Central memory CD8-positive, alpha-beta T cell (primary cell): ENCODE data around the gene SLC16A11.

Experiments used
- ATAC-seq: fragments of 150-1000 bp; cut with Tn5 transposase; replicated peaks from 2 replicates; pipeline ENCODE4 v1.10.0; 2022; ENCODE audit warnings: mild to moderate bottlenecking, moderate FRiP score, moderate number of reproducible peaks; ENCODE audit not compliant: poor library complexity, severe bottlenecking; ENCODE audit errors: extremely low read depth
- DNase-seq, 2 donors: peaks; one replicate each; pipeline ENCODE4 v3.0.0; 2021; ENCODE audit warnings: low spot score in 2 of 2
- H3K27ac Mint-ChIP-seq: one replicate; pipeline ENCODE4 v1.8.0; 2022; ENCODE audit warnings: low read depth, mild to moderate bottlenecking, moderate library complexity, mixed read lengths
- H3K27me3 Mint-ChIP-seq: one replicate; pipeline ENCODE4 v1.8.0; 2022; ENCODE audit warnings: mixed read lengths
- H3K36me3 Mint-ChIP-seq: one replicate; pipeline ENCODE4 v1.8.0; 2022; ENCODE audit warnings: mild to moderate bottlenecking, moderate library complexity, mixed read lengths; ENCODE audit not compliant: insufficient read depth
- H3K4me1 Mint-ChIP-seq: one replicate; pipeline ENCODE4 v1.8.0; 2022; ENCODE audit warnings: mixed read lengths
- H3K4me3 Mint-ChIP-seq: one replicate; pipeline ENCODE4 v1.8.0; 2022; ENCODE audit warnings: mild to moderate bottlenecking, moderate library complexity, mixed read lengths
- H3K9me3 Mint-ChIP-seq: one replicate; pipeline ENCODE4 v1.8.0; 2022; ENCODE audit warnings: mixed read lengths

The SLC16A11 gene

DNA sequence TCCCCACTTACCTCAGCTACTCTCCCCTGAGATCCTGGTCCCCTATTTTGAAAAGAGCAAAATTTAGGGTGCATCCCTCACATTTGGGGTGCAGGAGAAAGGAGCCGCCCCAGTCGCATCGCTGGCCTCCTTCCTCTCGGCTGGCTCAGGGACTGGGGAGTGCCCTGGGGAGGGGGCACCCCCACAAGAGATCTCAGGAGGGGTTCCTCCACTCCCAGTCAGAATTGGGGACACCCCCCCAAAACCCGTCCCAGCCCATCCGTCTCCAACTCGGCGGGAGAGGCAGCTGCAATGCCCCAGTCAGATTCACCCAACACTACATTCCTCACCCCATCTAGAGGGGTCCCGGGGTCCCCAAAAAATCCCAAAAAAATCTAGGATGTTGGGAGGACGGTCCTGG is 24.5 kb downstream of the SLC16A11 start:
- no peak overlapping the region for H3K4me3 Mint-ChIP-seq
- no peaks in the 10 kb centered on the region for H3K27me3 Mint-ChIP-seq
- no peak for ATAC-seq
- H3K36me3 Mint-ChIP-seq: peaks cover 22% of the 10 kb centered on the region
- DNase-seq: no peak
- no peak overlapping the region for H3K27ac Mint-ChIP-seq
- H3K4me1 Mint-ChIP-seq: peaks cover 72% of the 10 kb centered on the region
- no peaks in the 10 kb centered on the region for H3K9me3 Mint-ChIP-seq

DNA sequence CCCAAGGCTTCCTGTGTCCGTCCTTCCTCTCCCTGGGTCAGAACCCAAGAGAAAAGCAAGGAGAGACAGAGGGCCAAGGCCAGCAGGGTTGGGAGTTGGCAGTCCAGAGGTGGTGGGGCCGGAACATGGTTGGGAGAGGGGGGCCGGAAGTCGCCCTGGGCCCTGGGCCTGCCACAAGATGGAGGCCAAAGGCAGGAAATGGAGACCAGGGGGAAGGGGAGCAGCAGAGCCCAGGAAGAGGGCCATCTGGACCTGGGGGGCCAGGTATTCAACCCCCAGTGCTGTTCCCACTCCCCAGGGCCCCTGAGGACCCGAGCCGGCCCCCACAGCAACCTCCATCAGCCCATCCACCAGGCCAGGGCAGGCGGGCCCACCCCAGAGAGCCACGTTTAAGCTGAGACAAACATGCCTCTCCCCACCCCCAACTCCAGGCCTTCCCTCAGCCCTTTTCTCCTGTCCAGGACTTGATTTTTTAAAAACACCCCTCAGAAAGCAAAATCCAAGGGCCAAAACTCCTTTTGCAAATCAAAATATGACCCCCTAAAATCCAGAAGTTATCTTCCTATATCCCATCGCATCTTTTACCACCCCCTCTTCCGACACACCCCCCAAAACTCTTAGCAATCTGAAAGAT is 25.4 kb downstream of the SLC16A11 start:
- Mint-ChIP-seq H3K36me3 (peaks cover 28% of the 10 kb centered on the region), H3K4me3 (no peak overlapping the region), H3K4me1 (peaks cover 79% of the 10 kb centered on the region), H3K27ac (peak overlapping the region; percentile 98), H3K27me3 (no peaks in the 10 kb centered on the region), H3K9me3 (no peaks in the 10 kb centered on the region)
- ATAC-seq: no peak
- DNase-seq: no peak

DNA sequence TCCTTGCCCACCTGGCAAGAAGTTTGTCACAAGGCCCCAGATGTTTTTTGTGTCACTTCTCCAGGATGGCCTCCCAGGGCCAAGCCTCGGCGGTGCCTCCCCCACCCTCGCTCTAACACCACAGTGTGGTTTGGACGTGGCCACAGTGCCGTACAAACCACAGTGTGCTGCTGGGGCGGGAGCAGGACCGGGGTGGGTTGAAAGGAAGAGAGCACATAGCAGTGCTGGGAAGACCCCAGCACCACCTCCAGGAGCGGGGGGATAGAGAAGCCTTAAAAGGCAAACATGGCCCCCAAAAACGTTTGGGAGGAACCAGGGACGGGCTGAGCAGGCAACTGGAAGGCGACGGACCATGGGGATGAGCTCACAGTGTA is 26.1 kb downstream of the SLC16A11 start:
- Mint-ChIP-seq H3K36me3 (peaks cover 25% of the 10 kb centered on the region), H3K4me3 (no peak overlapping the region), H3K9me3 (no peaks in the 10 kb centered on the region), H3K27me3 (no peaks in the 10 kb centered on the region), H3K4me1 (peaks cover 79% of the 10 kb centered on the region), H3K27ac (peak overlapping the region; percentile 98)
- ATAC-seq (no peak), DNase-seq (no peak)

DNA sequence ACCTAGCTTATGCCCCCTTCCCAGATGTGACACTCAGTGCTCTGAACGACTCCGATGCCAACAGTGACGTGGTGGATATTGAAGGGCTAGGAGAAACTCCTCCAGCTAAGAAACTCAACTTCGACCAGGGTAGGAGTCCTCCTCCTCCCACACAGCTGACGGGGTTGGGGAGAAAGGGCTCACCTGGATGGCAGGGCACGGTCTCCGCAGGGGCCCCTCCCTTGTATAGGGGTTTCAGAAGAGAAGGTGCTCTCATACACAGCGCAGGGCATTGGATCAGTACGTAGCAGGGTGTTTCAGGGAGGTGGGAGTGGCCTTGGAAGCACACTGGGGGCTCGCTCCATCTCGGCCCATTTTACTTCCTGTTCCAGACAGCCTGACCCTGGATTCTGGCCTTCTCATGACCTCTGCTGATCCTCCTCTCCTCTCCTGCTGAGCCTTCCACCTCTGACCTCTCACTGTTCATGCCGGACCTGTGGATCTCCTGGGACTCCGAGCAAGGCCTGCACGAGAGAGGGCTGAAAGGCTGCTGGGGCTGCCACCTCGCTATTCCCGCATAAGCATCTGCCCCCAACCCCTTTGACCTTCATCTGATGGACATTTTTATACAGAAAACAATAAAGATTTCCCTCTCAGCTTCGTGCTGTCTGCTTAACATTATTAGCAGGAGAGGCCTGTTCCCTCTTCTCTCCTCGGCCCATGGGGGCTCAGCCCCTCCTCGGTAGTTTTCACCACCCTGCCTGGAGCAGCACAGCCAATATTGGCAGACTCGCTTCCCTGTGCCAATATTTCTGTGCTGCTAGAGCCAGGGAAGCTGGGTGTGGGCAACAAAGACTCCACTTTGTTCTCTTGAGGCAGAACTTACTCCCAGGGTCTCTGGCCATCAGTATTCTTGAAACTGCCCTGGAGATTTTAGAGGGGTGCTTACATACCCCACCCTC is 26.7 kb downstream of the SLC16A11 start:
- ATAC-seq (no peak), DNase-seq (no peak)
- peaks cover 75% of the 10 kb centered on the region for H3K4me1 Mint-ChIP-seq
- H3K9me3 Mint-ChIP-seq: no peaks in the 10 kb centered on the region
- no peak overlapping the region for H3K4me3 Mint-ChIP-seq
- peak overlapping the region; percentile 98 for H3K27ac Mint-ChIP-seq
- H3K27me3 Mint-ChIP-seq: no peaks in the 10 kb centered on the region
- H3K36me3 Mint-ChIP-seq: peaks cover 30% of the 10 kb centered on the region

DNA sequence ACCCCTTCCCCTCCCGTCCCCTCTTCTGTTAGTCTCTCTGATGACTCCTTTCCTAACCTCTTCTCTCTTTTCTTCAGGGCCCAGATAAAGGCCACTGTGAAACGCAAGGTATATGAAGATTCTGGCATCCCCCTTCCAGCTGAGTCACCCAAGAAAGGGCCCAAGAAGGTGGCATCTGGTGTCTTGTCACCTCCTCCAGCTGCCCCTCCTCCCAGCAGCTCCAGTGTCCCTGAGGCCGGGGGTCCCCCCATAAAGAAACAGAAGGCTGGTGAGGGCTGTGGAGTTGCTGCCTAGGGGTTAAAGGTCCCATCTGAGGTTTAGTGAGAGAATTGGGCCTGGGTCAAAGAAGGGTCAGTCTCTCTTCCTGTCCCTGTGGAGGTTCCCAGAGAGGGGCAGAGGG is 27.5 kb downstream of the SLC16A11 start:
- peak overlapping the region; percentile 98 for H3K27ac Mint-ChIP-seq
- DNase-seq (no peak), ATAC-seq (no peak)
- peaks cover 35% of the 10 kb centered on the region for H3K36me3 Mint-ChIP-seq
- peak overlapping the region; percentile 88 for H3K4me3 Mint-ChIP-seq
- peaks cover 76% of the 10 kb centered on the region for H3K4me1 Mint-ChIP-seq
- no peaks in the 10 kb centered on the region for H3K27me3 Mint-ChIP-seq
- no peaks in the 10 kb centered on the region for H3K9me3 Mint-ChIP-seq

DNA sequence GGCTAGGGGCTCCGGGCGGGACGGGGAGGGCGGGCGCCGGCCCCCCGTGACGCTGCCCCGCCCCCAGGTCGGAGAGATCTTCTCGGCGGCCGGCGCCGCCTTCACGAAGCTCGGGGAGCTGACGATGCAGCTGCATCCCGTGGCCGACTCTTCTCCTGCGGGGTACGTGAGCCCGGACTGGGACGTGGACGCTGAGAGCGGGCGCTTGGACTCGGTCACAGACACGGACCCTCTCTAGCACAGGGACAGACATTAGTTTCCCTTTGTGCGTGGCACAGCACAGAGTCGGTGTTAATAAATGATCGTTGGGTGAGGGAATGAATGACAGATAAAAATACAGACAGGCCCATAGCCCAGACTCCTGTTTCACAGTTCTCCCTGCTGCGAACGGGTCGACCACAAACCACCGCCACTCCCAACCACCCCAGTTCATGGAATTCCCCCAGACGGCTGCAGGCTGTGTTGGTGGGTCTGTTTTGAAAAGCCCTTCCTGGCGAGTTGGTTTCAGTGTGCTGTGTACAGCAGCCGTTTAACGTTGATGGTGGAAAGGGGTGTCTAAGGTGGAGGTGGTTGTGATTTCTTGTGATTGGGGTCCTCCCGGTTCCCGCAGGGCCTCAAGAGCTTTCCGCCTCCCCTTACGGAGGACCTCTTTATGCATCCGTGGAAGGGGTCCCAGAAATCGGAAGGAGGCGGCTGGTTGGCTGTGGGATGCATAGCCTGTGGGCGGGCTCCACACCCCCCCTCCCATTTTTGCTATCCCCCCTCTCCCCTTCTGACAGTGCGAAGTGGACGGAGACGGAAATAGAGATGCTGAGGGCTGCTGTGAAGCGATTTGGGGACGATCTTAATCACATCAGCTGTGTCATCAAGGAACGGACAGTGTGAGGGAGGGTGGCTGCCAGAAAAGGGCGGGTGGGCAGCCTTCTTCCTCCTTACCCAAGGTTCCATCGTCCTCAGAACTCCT is 28.6 kb downstream of the SLC16A11 start:
- peak overlapping the region; percentile 88 for H3K4me3 Mint-ChIP-seq
- H3K4me1 Mint-ChIP-seq: peaks cover 79% of the 10 kb centered on the region
- H3K27ac Mint-ChIP-seq: peak overlapping the region; percentile 98
- peaks cover 35% of the 10 kb centered on the region for H3K36me3 Mint-ChIP-seq
- DNase-seq: peak; percentile 57 to 84
- ATAC-seq: peak; percentile 49
- H3K9me3 Mint-ChIP-seq: no peaks in the 10 kb centered on the region
- H3K27me3 Mint-ChIP-seq: no peaks in the 10 kb centered on the region

DNA sequence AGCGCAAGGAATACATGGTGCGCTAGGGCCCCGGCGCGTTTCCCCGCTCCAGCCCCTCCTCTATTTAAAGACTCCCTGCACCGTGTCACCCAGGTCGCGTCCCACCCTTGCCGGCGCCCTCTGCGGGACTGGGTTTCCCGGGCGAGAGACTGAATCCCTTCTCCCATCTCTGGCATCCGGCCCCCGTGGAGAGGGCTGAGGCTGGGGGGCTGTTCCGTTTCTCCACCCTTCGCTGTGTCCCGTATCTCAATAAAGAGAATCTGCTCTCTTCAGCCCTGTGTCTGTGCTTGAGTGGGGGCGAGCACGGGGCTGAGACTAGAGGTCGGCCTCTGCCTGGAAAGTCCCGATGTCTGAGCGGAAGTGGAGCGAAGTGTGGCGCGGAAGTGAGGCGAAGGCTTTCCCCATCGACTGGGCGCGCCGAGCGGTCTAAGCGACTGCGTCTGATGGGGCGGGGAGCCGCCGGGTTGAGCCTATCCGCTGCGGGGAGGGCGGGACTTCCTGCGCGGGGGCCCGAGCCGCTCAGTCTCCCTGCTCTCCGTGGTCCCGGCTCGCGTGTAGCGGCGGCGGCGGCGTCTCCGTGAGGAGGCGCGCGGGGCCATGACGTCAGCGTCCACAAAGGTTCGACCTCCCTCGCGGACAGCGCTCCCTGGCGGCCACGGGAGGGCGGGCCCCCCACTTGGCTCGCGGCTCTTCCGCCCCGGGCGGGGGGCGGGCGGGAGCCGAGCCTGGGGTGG is 29.5 kb downstream of the SLC16A11 start:
- Mint-ChIP-seq H3K36me3 (peaks cover 35% of the 10 kb centered on the region), H3K4me1 (peaks cover 86% of the 10 kb centered on the region), H3K9me3 (no peaks in the 10 kb centered on the region), H3K4me3 (peak overlapping the region; percentile 88), H3K27ac (peak overlapping the region; percentile 98), H3K27me3 (no peaks in the 10 kb centered on the region)
- ATAC-seq: peak; percentile 83
- DNase-seq: peak; percentile 93 to 97

DNA sequence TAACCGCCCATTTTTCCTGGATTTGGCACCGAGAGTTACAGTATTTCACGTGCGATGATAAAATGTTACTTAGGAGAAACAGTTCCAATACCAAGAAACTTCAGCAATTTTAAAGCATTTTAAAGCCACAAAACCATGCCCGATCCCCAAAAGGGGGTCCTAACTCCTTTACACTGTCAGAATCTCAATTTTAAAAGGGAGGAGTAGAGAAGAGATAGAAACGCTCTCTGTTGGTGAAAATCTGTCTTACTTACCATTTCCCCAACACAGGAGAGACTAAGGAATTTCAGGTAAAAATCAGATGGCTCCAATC is 32.0 kb downstream of the SLC16A11 start:
- DNase-seq: no peak
- Mint-ChIP-seq H3K4me1 (peaks cover 72% of the 10 kb centered on the region), H3K4me3 (peak overlapping the region; percentile 88), H3K36me3 (peaks cover 34% of the 10 kb centered on the region), H3K27me3 (no peaks in the 10 kb centered on the region), H3K9me3 (no peaks in the 10 kb centered on the region), H3K27ac (peak overlapping the region; percentile 98)
- ATAC-seq: no peak

DNA sequence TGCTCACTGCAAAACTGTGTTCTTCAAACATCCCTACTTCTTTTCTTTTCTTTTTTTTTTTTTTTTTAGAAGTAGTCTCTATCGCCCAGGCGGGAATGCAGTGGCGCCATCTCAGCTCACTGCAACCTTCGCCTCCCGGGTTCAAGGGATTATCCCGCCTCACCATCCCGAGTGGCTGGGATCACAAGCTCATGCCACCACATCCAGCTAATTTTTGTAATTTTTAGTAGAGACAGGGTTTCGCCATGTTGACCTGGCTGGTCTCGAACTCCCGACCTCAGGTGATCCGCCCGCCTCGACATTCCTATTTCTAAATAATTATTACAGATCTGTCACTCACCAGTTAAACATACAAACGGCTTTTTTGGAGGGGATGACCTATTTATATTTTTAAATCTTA is 32.5 kb downstream of the SLC16A11 start:
- DNase-seq (no peak), ATAC-seq (no peak)
- H3K27me3 Mint-ChIP-seq: no peaks in the 10 kb centered on the region
- peaks cover 35% of the 10 kb centered on the region for H3K36me3 Mint-ChIP-seq
- no peaks in the 10 kb centered on the region for H3K9me3 Mint-ChIP-seq
- peak overlapping the region; percentile 88 for H3K4me3 Mint-ChIP-seq
- H3K27ac Mint-ChIP-seq: peak overlapping the region; percentile 98
- peaks cover 73% of the 10 kb centered on the region for H3K4me1 Mint-ChIP-seq

DNA sequence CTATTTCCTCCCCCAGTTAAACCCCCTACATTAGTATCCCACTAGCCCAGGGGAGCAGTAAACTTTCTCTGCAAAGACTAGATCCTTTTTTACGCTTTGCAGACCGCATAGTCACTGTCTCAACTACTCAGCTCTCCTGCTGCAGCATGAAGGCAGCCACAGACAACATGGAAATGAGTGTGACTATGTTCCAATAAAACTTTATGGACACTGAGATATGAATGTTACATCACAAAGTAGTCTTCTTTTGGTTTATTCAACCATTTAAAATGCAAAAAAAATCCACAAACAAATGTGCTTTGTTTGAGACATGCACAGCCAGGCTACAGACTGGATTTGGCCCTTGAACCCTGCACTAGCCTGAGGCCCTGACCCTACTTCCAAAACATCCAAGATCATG is 33.4 kb downstream of the SLC16A11 start:
- H3K4me3 Mint-ChIP-seq: peak overlapping the region; percentile 88
- no peak overlapping the region for H3K27ac Mint-ChIP-seq
- peaks cover 67% of the 10 kb centered on the region for H3K4me1 Mint-ChIP-seq
- no peaks in the 10 kb centered on the region for H3K27me3 Mint-ChIP-seq
- DNase-seq (no peak), ATAC-seq (no peak)
- no peaks in the 10 kb centered on the region for H3K9me3 Mint-ChIP-seq
- peaks cover 35% of the 10 kb centered on the region for H3K36me3 Mint-ChIP-seq

DNA sequence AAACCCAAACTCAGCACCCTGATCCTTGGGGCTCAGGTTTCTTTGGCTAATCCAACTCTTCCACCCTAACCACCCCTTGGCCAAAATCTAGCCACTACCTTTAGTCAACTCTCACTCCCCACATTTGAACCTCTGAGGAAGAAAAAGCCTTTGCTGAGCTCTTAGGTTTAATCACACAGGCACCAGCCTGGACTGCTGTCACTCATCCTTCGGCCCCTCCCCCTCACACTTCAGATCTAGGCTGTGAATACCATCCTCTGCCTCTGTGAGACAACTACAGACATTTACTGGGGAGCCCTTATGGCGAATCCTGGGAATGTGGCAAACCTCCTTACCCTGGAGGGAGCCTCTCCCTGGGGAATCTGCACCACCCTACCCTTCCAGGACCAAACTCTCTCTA is 36.7 kb downstream of the SLC16A11 start:
- Mint-ChIP-seq H3K4me1 (peaks cover 52% of the 10 kb centered on the region), H3K27ac (peak overlapping the region; percentile 38)

DNA sequence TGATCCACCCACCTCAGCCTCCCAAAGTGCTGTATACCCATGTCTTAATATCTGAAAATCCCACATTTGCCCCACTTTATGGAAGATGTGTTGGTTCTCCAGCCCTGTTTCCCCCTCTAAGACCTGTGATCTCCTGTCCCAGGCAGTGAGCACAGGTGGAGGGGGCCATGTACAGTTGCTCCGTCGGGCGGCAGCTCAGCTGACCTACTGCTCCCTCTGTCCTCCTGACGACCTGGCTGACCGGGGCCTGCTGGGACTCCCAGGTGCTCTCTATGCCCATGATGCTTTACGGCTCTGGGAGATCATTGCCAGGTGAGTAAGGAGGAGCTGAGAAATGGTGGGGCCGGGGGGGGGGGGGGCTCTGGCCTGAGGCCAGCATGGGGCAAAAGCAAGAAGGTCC is 38.2 kb downstream of the SLC16A11 start:
- DNase-seq (no peak), ATAC-seq (no peak)
- peaks cover 25% of the 10 kb centered on the region for H3K36me3 Mint-ChIP-seq
- no peaks in the 10 kb centered on the region for H3K27me3 Mint-ChIP-seq
- no peak overlapping the region for H3K4me3 Mint-ChIP-seq
- peaks cover 51% of the 10 kb centered on the region for H3K4me1 Mint-ChIP-seq
- no peaks in the 10 kb centered on the region for H3K9me3 Mint-ChIP-seq
- H3K27ac Mint-ChIP-seq: no peak overlapping the region

More for the DNA sequence above, 36.7 kb downstream of the SLC16A11 start:
- H3K36me3 Mint-ChIP-seq: peaks cover 22% of the 10 kb centered on the region
- no peaks in the 10 kb centered on the region for H3K9me3 Mint-ChIP-seq
- DNase-seq: no peak
- no peak overlapping the region for H3K4me3 Mint-ChIP-seq
- H3K27me3 Mint-ChIP-seq: no peaks in the 10 kb centered on the region
- no peak for ATAC-seq
